Stimulated activated CD8-positive, alpha-beta memory T cell treated with anti-CD3 and anti-CD28 coated beads, Interleukin-2, amount 100 ng/mL, for 48 hours (primary cell): ENCODE measurements around the gene B3GNT7.
"Not testable (repeated sequence)": the region's sequence is repeated elsewhere in the genome, so short reads cannot be mapped to it uniquely, and the experiment has no call there.

Experiments used
- DNase-seq, 2 donors: peaks; one replicate each; pipeline ENCODE4 v3.0.0-alpha.2; 2020; ENCODE audit warnings: low read depth in 2 of 2

B3GNT7 gene

GRCh38 chr2:231364961-231365810, 30.3 kb upstream of the B3GNT7 start:
- no peak for DNase-seq

GRCh38 chr2:231367178-231367577, 28.3 kb upstream of the B3GNT7 start:
- no peak for DNase-seq

GRCh38 chr2:231369580-231370428, 25.7 kb upstream of the B3GNT7 start:
- no peak for DNase-seq

GRCh38 chr2:231370429-231370748, 25.1 kb upstream of the B3GNT7 start:
- DNase-seq = no peak

GRCh38 chr2:231370749-231371429, 24.6 kb upstream of the B3GNT7 start:
- no peak for DNase-seq

- DNase-seq = no peak
These were observed 24.0 kb upstream of the B3GNT7 start for GRCh38 chr2:231371430-231372054.

- no peak for DNase-seq
These were observed 23.2 kb upstream of the B3GNT7 start for GRCh38 chr2:231372326-231372725.

- no peak for DNase-seq
These were observed 22.3 kb upstream of the B3GNT7 start for GRCh38 chr2:231373184-231373583.

- no peak for DNase-seq
These were observed 21.6 kb upstream of the B3GNT7 start for GRCh38 chr2:231373786-231374349.

GRCh38 chr2:231374771-231375170, 20.7 kb upstream of the B3GNT7 start:
- DNase-seq = no peak

GRCh38 chr2:231375994-231376615, 19.4 kb upstream of the B3GNT7 start:
- not testable (repeated sequence) for DNase-seq

GRCh38 chr2:231376857-231377256, 18.7 kb upstream of the B3GNT7 start:
- no peak for DNase-seq

- DNase-seq = no peak
These were observed 17.3 kb upstream of the B3GNT7 start for GRCh38 chr2:231378026-231378722.

- DNase-seq = no peak
These were observed 16.0 kb upstream of the B3GNT7 start for GRCh38 chr2:231379266-231380215.

- no peak for DNase-seq
These were observed 15.2 kb upstream of the B3GNT7 start for GRCh38 chr2:231380307-231380706.

GRCh38 chr2:231380991-231381847, 14.3 kb upstream of the B3GNT7 start:
- no peak for DNase-seq

GRCh38 chr2:231382116-231382515, 13.4 kb upstream of the B3GNT7 start:
- DNase-seq = no peak

- DNase-seq = no peak
These were observed 11.9 kb upstream of the B3GNT7 start for GRCh38 chr2:231383416-231384108.
